HEK293 (cell line): Measurements from ENCODE around the gene NT5DC2.
A peak's percentile ranks its signal among the peaks of the same experiment; 100 is the strongest.

ENCODE experiments used
- CTCF ChIA-PET: fragments of 350-600 bp; formaldehyde crosslinking; extraction: SDS; loops from one replicate; lab custom pipeline; 2021; ENCODE audit warnings: antibody characterized with exemption; lab: Yijun Ruan, JAX
- POLR2A ChIA-PET: fragments of 300-600 bp; formaldehyde crosslinking; extraction: SDS; loops from one replicate; lab custom pipeline; 2020; ENCODE audit warnings: antibody characterized with exemption, inconsistent platforms; lab: Yijun Ruan, JAX
- H3K27ac ChIP-seq: fragments of 200-500 bp; sonication (Bioruptor generic); 2 replicates; pipeline ENCODE4 v1.5.1; 2014; ENCODE audit warnings: low read depth, low read length, control low read depth, inconsistent platforms; ENCODE audit errors: extremely low read depth
- H3K36me3 ChIP-seq, 2 experiments: fragments of 200-500 bp in 1 of 2; sonication (Bioruptor generic) in 1 of 2; 1 replicate in 1 of 2; 2 replicates in 1 of 2; pipeline ENCODE4 v1.5.1; 2014 to 2017; ENCODE audit warnings: inconsistent platforms in 2 of 2, low read length in 2 of 2; ENCODE audit not compliant: control insufficient read depth in 2 of 2, insufficient read depth in 1 of 2
- H3K4me1 ChIP-seq: fragments of 200-500 bp; sonication (Bioruptor generic); 2 replicates; pipeline ENCODE4 v1.5.1; 2014; ENCODE audit warnings: mild to moderate bottlenecking, low read length, inconsistent platforms; ENCODE audit not compliant: control insufficient read depth, insufficient read depth
- H3K4me3 ChIP-seq: 2 replicates; pipeline ENCODE4 v1.5.1; 2011; ENCODE audit warnings: low read depth, mild to moderate bottlenecking, control low read depth, low read length, moderate library complexity
- H3K9me3 ChIP-seq: fragments of 200-500 bp; sonication (Bioruptor generic); 2 replicates; pipeline ENCODE4 v1.5.1; 2014; ENCODE audit warnings: low read depth, low read length, inconsistent platforms; ENCODE audit not compliant: control insufficient read depth, insufficient read depth
- AEBP2 ChIP-seq: fragments of 450-650 bp; formaldehyde crosslinking; IDR thresholded peaks from 2 replicates; pipeline ENCODE4 v1.5.1; 2016; ENCODE audit warnings: missing biosample characterization, missing genetic modification characterization, borderline replicate concordance
- FEZF1 ChIP-seq: fragments of 450-650 bp; formaldehyde crosslinking; IDR thresholded peaks from 2 replicates; pipeline ENCODE4 v1.5.1; 2016; ENCODE audit warnings: missing biosample characterization, missing genetic modification characterization
- GLIS1 ChIP-seq: fragments of 450-650 bp; formaldehyde crosslinking; IDR thresholded peaks from 2 replicates; pipeline ENCODE4 v1.5.1; 2016; ENCODE audit warnings: missing biosample characterization, missing genetic modification characterization
- INSM2 ChIP-seq: fragments of 450-650 bp; formaldehyde crosslinking; IDR thresholded peaks from 2 replicates; pipeline ENCODE4 v1.5.1; 2016; ENCODE audit warnings: missing biosample characterization, missing genetic modification characterization
- KLF10 ChIP-seq: fragments of 450-650 bp; IDR thresholded peaks from 2 replicates; pipeline ENCODE4 v1.5.1; 2018; ENCODE audit warnings: missing biosample characterization, mild to moderate bottlenecking, missing genetic modification characterization
- KLF17 ChIP-seq: fragments of 450-650 bp; formaldehyde crosslinking; IDR thresholded peaks from 2 replicates; pipeline ENCODE4 v1.5.1; 2016; ENCODE audit warnings: missing biosample characterization, missing genetic modification characterization
- OVOL3 ChIP-seq: fragments of 450-650 bp; formaldehyde crosslinking; IDR thresholded peaks from 2 replicates; pipeline ENCODE4 v1.5.1; 2016; ENCODE audit warnings: missing biosample characterization, missing genetic modification characterization
- PRDM6 ChIP-seq: fragments of 450-650 bp; formaldehyde crosslinking; IDR thresholded peaks from 2 replicates; pipeline ENCODE4 v1.5.1; 2017; ENCODE audit warnings: missing biosample characterization, missing genetic modification characterization
- SCRT2 ChIP-seq: fragments of 450-650 bp; formaldehyde crosslinking; IDR thresholded peaks from 2 replicates; pipeline ENCODE4 v1.5.1; 2016; ENCODE audit warnings: missing biosample characterization, missing genetic modification characterization
- SP2 ChIP-seq: fragments of 450-650 bp; formaldehyde crosslinking; IDR thresholded peaks from 2 replicates; pipeline ENCODE4 v1.5.1; 2016; ENCODE audit warnings: missing biosample characterization, missing genetic modification characterization
- ZIC2 ChIP-seq: fragments of 450-650 bp; formaldehyde crosslinking; IDR thresholded peaks from 2 replicates; pipeline ENCODE4 v1.5.1; 2016; ENCODE audit warnings: missing biosample characterization, missing genetic modification characterization
- ZNF114 ChIP-seq: fragments of 450-650 bp; formaldehyde crosslinking; IDR thresholded peaks from 2 replicates; pipeline ENCODE4 v1.5.0; 2017; ENCODE audit warnings: missing biosample characterization, missing genetic modification characterization
- ZNF133 ChIP-seq: fragments of 450-650 bp; formaldehyde crosslinking; IDR thresholded peaks from 2 replicates; pipeline ENCODE4 v1.5.1; 2016; ENCODE audit warnings: missing biosample characterization, missing genetic modification characterization
- ZNF140 ChIP-seq: fragments of 450-650 bp; formaldehyde crosslinking; IDR thresholded peaks from 2 replicates; pipeline ENCODE4 v1.5.1; 2016; ENCODE audit warnings: missing biosample characterization, missing genetic modification characterization
- ZNF169 ChIP-seq: fragments of 450-650 bp; formaldehyde crosslinking; IDR thresholded peaks from 2 replicates; pipeline ENCODE4 v1.5.1; 2016; ENCODE audit warnings: missing biosample characterization, missing genetic modification characterization
- ZNF292 ChIP-seq: fragments of 450-650 bp; formaldehyde crosslinking; IDR thresholded peaks from 2 replicates; pipeline ENCODE4 v1.5.1; 2016; ENCODE audit warnings: low read depth, missing biosample characterization, missing genetic modification characterization, borderline replicate concordance
- ZNF311 ChIP-seq: fragments of 450-650 bp; formaldehyde crosslinking; IDR thresholded peaks from 2 replicates; pipeline ENCODE4 v1.5.1; 2017; ENCODE audit warnings: missing biosample characterization, missing genetic modification characterization, borderline replicate concordance
- ZNF48 ChIP-seq: fragments of 450-650 bp; formaldehyde crosslinking; IDR thresholded peaks from 2 replicates; pipeline ENCODE4 v1.5.1; 2016; ENCODE audit warnings: missing biosample characterization, missing genetic modification characterization
- ZNF510 ChIP-seq: fragments of 450-650 bp; formaldehyde crosslinking; IDR thresholded peaks from 2 replicates; pipeline ENCODE4 v1.5.1; 2018; ENCODE audit warnings: mild to moderate bottlenecking, missing genetic modification characterization, missing biosample characterization; ENCODE audit not compliant: insufficient replicate concordance
- ZNF548 ChIP-seq: fragments of 450-650 bp; formaldehyde crosslinking; IDR thresholded peaks from 2 replicates; pipeline ENCODE4 v1.5.1; 2016; ENCODE audit warnings: missing biosample characterization, missing genetic modification characterization
- ZNF571 ChIP-seq: fragments of 450-650 bp; formaldehyde crosslinking; IDR thresholded peaks from 2 replicates; pipeline ENCODE4 v1.5.0; 2017; ENCODE audit warnings: missing biosample characterization, missing genetic modification characterization
- ZNF629 ChIP-seq: fragments of 450-650 bp; formaldehyde crosslinking; IDR thresholded peaks from 2 replicates; pipeline ENCODE4 v1.5.1; 2017; ENCODE audit warnings: missing biosample characterization, missing genetic modification characterization
- ZNF768 ChIP-seq: fragments of 450-650 bp; formaldehyde crosslinking; IDR thresholded peaks from 2 replicates; pipeline ENCODE4 v1.5.1; 2018; ENCODE audit warnings: missing biosample characterization, mild to moderate bottlenecking, missing genetic modification characterization

Gene NT5DC2

GRCh38 chr3:52494445-52494844 lies 39.2 kb downstream of the NT5DC2 start:
- Histone ChIP-seq H3K4me1 (no peaks in the 10 kb centered on the region), H3K9me3 (no peaks in the 10 kb centered on the region), H3K4me3 (no peak overlapping the region), H3K36me3 (peaks cover 0 to 38% of the 10 kb centered on the region in 2 experiments; a peak in 1 of 3 replicates), H3K27ac (no peak overlapping the region)
- TF ChIP-seq ZNF140 (tag by site-specific recombination) (no peak), ZNF571 (tag by site-specific recombination) (no peak), ZNF768 (tag by site-specific recombination) (no peak), PRDM6 (no peak), GLIS1 (tag by site-specific recombination) (peak; percentile 56)
- CTCF ChIA-PET = no interaction called here
- POLR2A ChIA-PET = no interaction called here

GRCh38 chr3:52493232-52494017 lies 40.2 kb downstream of the NT5DC2 start:
- H3K36me3 ChIP-seq = peaks cover 0 to 47% of the 10 kb centered on the region in 2 experiments; a peak in 1 of 3 replicates
- 0 out of 2 replicates have a peak, but pooled peaks have one; percentile 11 for TF ChIP-seq SCRT2
- no peak for TF ChIP-seq ZNF292 (tag by site-specific recombination)
- TF ChIP-seq OVOL3 (tag by site-specific recombination) = no peak
- peak; percentile 83 for TF ChIP-seq GLIS1 (tag by site-specific recombination)
- TF ChIP-seq ZIC2 = peak; percentile 44
- no peaks in the 10 kb centered on the region for H3K4me1 ChIP-seq
- ChIA-PET POLR2A (no interaction called here), CTCF (no interaction called here)
- no peak overlapping the region for H3K4me3 ChIP-seq
- no peaks in the 10 kb centered on the region for H3K9me3 ChIP-seq
- no peak overlapping the region for H3K27ac ChIP-seq

- no peak for TF ChIP-seq ZNF311 (tag by site-specific recombination)
- TF ChIP-seq ZNF629 (tag by site-specific recombination) = no peak
- no peak for TF ChIP-seq ZNF133
- TF ChIP-seq KLF17 (tag by site-specific recombination) = no peak
- no peak for TF ChIP-seq KLF10 (tag by site-specific recombination)
- no peak for TF ChIP-seq INSM2 (tag by site-specific recombination)
- no peak for TF ChIP-seq ZNF548 (tag by site-specific recombination)
- TF ChIP-seq ZNF48 (tag by site-specific recombination) = no peak
- no peak for TF ChIP-seq ZNF114 (tag by site-specific recombination)
- no peak for TF ChIP-seq ZNF510
- TF ChIP-seq OVOL3 (tag by site-specific recombination) = no peak
- no peak for TF ChIP-seq ZNF140 (tag by site-specific recombination)
- TF ChIP-seq GLIS1 (tag by site-specific recombination) = no peak
- TF ChIP-seq SP2 = no peak
- no peak for TF ChIP-seq AEBP2 (tag by site-specific recombination)
- TF ChIP-seq ZNF169 (tag by site-specific recombination) = no peak
- TF ChIP-seq FEZF1 = no peak
- Histone ChIP-seq H3K4me1 (no peaks in the 10 kb centered on the region), H3K27ac (no peak overlapping the region), H3K36me3 (peaks cover 0 to 60% of the 10 kb centered on the region in 2 experiments; a peak in 1 of 3 replicates), H3K4me3 (no peak overlapping the region), H3K9me3 (no peaks in the 10 kb centered on the region)
- ChIA-PET POLR2A (no interaction called here), CTCF (no interaction called here)
Measured at GRCh38 chr3:52492059-52492458, 41.6 kb downstream of the NT5DC2 start.
